Umbilical cord (tissue), 2 donors: Measurements from ENCODE around the gene GREM1. TPM values are rescaled to one million over a fixed set of nuclear protein-coding genes. Genes with fewer than 3 reads are reported as not detected.

Experiments used
- DNase-seq: peaks from one replicate; pipeline ENCODE4 v3.0.0-alpha.2; 2015; ENCODE audit warnings: low spot score
- total RNA-seq: library from RNA; depleted of rRNA; stranded (reverse); fragments of >200 nt; gene quantifications from one replicate; pipeline ENCODE4 v1.2.3, GENCODE V29; 2014; ENCODE audit warnings: low replicate concordance; ENCODE audit not compliant: insufficient read depth

Gene GREM1
- total RNA-seq, 1 donor from 2014 or later = 3.6 TPM

- no peak for DNase-seq
Observed at GRCh38 chr15:32694222-32694983, 23.4 kb upstream of the GREM1 start.

- no peak for DNase-seq
Observed at GRCh38 chr15:32698773-32699390, 18.9 kb upstream of the GREM1 start.

- DNase-seq = no peak
Observed at GRCh38 chr15:32700501-32701150, 17.2 kb upstream of the GREM1 start.

- no peak for DNase-seq
Observed at GRCh38 chr15:32701863-32702262, 15.9 kb upstream of the GREM1 start.

- peak; percentile 69 for DNase-seq
Observed at GRCh38 chr15:32704395-32704981, 13.3 kb upstream of the GREM1 start.

GRCh38 chr15:32705446-32705845, 12.4 kb upstream of the GREM1 start:
- peak; percentile 57 for DNase-seq

GRCh38 chr15:32706704-32707103, 11.1 kb upstream of the GREM1 start:
- DNase-seq = peak; percentile 15

GRCh38 chr15:32707436-32707835, 10.4 kb upstream of the GREM1 start:
- no peak for DNase-seq

GRCh38 chr15:32709295-32710033, 8.3 kb upstream of the GREM1 start:
- DNase-seq = no peak

GRCh38 chr15:32715276-32715675, 2.5 kb upstream of the GREM1 start:
- DNase-seq = no peak

GRCh38 chr15:32716216-32716914, 1.4 kb upstream of the GREM1 start:
- no peak for DNase-seq

- no peak for DNase-seq
Observed at GRCh38 chr15:32716915-32717425, 834 bp upstream of the GREM1 start.

- no peak for DNase-seq
Observed at GRCh38 chr15:32718227-32718820, 520 bp downstream of the GREM1 start.

- no peak for DNase-seq
Observed at GRCh38 chr15:32718821-32719716, 1.3 kb downstream of the GREM1 start.

- DNase-seq = no peak
Observed at GRCh38 chr15:32721596-32721995, 3.8 kb downstream of the GREM1 start.

GRCh38 chr15:32722136-32722535, 4.3 kb downstream of the GREM1 start:
- no peak for DNase-seq

- DNase-seq = no peak
Observed at GRCh38 chr15:32723171-32723948, 5.6 kb downstream of the GREM1 start.

GRCh38 chr15:32729700-32730395, 12.0 kb downstream of the GREM1 start:
- DNase-seq = no peak
